WTC11 (cell line): Measurements from ENCODE around the gene NSMCE1. TPM values are rescaled to one million over a fixed set of nuclear protein-coding genes. Genes with fewer than 3 reads are reported as not detected.
A peak's percentile ranks its signal among the peaks of the same experiment; 100 is the strongest.

Experiments used
- ATAC-seq: fragments of 200-7000 bp; cut with Tn5 transposase; 2 replicates; pipeline ENCODE4 v1.10.0; 2021; ENCODE audit warnings: mild to moderate bottlenecking, moderate library complexity
- CTCF ChIA-PET: fragments of 300-600 bp; sonication (Branson Sonifier 250); formaldehyde crosslinking; loops from one replicate; lab custom pipeline; 2021; ENCODE audit warnings: antibody characterized with exemption; lab: Charles Lee
- POLR2A ChIA-PET: fragments of 350-600 bp; sonication (Branson Sonifier 250); formaldehyde crosslinking; loops from one replicate; lab custom pipeline; 2021; ENCODE audit warnings: antibody characterized with exemption; lab: Charles Lee
- DNase-seq: peaks from one replicate; pipeline ENCODE4 v3.0.0; 2021; ENCODE audit warnings: low spot score
- H3K27ac Mint-ChIP-seq: 2 replicates; pipeline ENCODE4 v1.8.0; 2021; ENCODE audit warnings: mixed read lengths
- H3K27me3 Mint-ChIP-seq: 2 replicates; pipeline ENCODE4 v1.8.0; 2021; ENCODE audit warnings: low read depth, mild to moderate bottlenecking, moderate library complexity, mixed read lengths
- H3K36me3 Mint-ChIP-seq: 2 replicates; pipeline ENCODE4 v1.8.0; 2021; ENCODE audit warnings: mixed read lengths
- H3K4me1 Mint-ChIP-seq: 2 replicates; pipeline ENCODE4 v1.8.0; 2022; ENCODE audit warnings: mixed read lengths
- H3K4me3 Mint-ChIP-seq: 2 replicates; pipeline ENCODE4 v1.8.0; 2021; ENCODE audit warnings: mild to moderate bottlenecking, moderate library complexity, mixed read lengths
- H3K9me3 Mint-ChIP-seq: 2 replicates; pipeline ENCODE4 v1.8.0; 2021; ENCODE audit warnings: mixed read lengths
- ETV6 ChIP-seq: sonication (generic); formaldehyde crosslinking; IDR thresholded peaks from 2 replicates; pipeline ENCODE4 v1.8.1; 2022; ENCODE audit warnings: mild to moderate bottlenecking, missing genetic modification reagents
- FOXK1 ChIP-seq: sonication (generic); formaldehyde crosslinking; IDR thresholded peaks from 2 replicates; pipeline ENCODE4 v1.8.0; 2022; ENCODE audit warnings: mild to moderate bottlenecking, moderate library complexity, missing genetic modification reagents
- GABPB1 ChIP-seq: sonication (generic); formaldehyde crosslinking; IDR thresholded peaks from 2 replicates; pipeline ENCODE4 v1.8.1; 2023; ENCODE audit warnings: mild to moderate bottlenecking, missing genetic modification reagents
- JAZF1 ChIP-seq: fragments of 250-450 bp; sonication (Bioruptor Pico); IDR thresholded peaks from 2 replicates; pipeline ENCODE4 v1.9.0; 2021; ENCODE audit warnings: moderate library complexity, mild to moderate bottlenecking, inconsistent platforms
- KAT7 ChIP-seq: sonication (generic); formaldehyde crosslinking; IDR thresholded peaks from 2 replicates; pipeline ENCODE4 v1.8.1; 2023; ENCODE audit warnings: missing genetic modification reagents, mild to moderate bottlenecking, borderline replicate concordance
- ZNF121 ChIP-seq: sonication (generic); formaldehyde crosslinking; IDR thresholded peaks from 2 replicates; pipeline ENCODE4 v1.8.0; 2023; ENCODE audit warnings: missing genetic modification reagents
- ZNF396 ChIP-seq: fragments of 250-450 bp; sonication (Bioruptor Pico); IDR thresholded peaks from 2 replicates; pipeline ENCODE4 v1.8.0; 2021; ENCODE audit warnings: mild to moderate bottlenecking, moderate library complexity, borderline replicate concordance
- ZNF423 ChIP-seq: fragments of 250-450 bp; sonication (Bioruptor Pico); IDR thresholded peaks from 2 replicates; pipeline ENCODE4 v2.1.2; 2022; ENCODE audit warnings: mild to moderate bottlenecking, moderate library complexity
- total RNA-seq: library from RNA; stranded (reverse); gene quantifications from 3 replicates; pipeline ENCODE4 v1.2.3, GENCODE V29; 2021
- TF ChIP-seq, protein P1 (sequence below): sonication (generic); formaldehyde crosslinking; IDR thresholded peaks from 2 replicates; pipeline ENCODE4 v1.8.0; 2022; ENCODE audit warnings: mild to moderate bottlenecking, missing genetic modification reagents
- TF ChIP-seq, protein P2 (sequence below): sonication (generic); formaldehyde crosslinking; IDR thresholded peaks from 2 replicates; pipeline ENCODE4 v1.8.1; 2022; ENCODE audit warnings: missing genetic modification reagents, borderline replicate concordance
- TF ChIP-seq, protein P3 (sequence below): sonication (generic); formaldehyde crosslinking; IDR thresholded peaks from 2 replicates; pipeline ENCODE4 v1.8.1; 2022; ENCODE audit warnings: mild to moderate bottlenecking, missing genetic modification reagents, moderate library complexity, borderline replicate concordance
- TF ChIP-seq, protein P4 (sequence below): sonication (generic); formaldehyde crosslinking; IDR thresholded peaks from 2 replicates; pipeline ENCODE4 v1.8.1; 2023; ENCODE audit warnings: mild to moderate bottlenecking, missing genetic modification reagents, moderate library complexity
- TF ChIP-seq, protein P5 (sequence below): sonication (generic); formaldehyde crosslinking; IDR thresholded peaks from 2 replicates; pipeline ENCODE4 v1.8.1; 2022; ENCODE audit warnings: low read depth, missing genetic modification reagents, borderline replicate concordance
- TF ChIP-seq, protein P6 (sequence below): sonication (generic); formaldehyde crosslinking; IDR thresholded peaks from 2 replicates; pipeline ENCODE4 v1.8.1; 2023; ENCODE audit warnings: mild to moderate bottlenecking, moderate library complexity, missing genetic modification reagents
- TF ChIP-seq, protein P7 (sequence below): fragments of 250-450 bp; sonication (Bioruptor Pico); IDR thresholded peaks from 2 replicates; pipeline ENCODE4 v1.8.0; 2021; ENCODE audit warnings: mild to moderate bottlenecking

Gene NSMCE1
- total RNA-seq, 1 experiment from 2014 or later, result 29.4 TPM

DNA sequence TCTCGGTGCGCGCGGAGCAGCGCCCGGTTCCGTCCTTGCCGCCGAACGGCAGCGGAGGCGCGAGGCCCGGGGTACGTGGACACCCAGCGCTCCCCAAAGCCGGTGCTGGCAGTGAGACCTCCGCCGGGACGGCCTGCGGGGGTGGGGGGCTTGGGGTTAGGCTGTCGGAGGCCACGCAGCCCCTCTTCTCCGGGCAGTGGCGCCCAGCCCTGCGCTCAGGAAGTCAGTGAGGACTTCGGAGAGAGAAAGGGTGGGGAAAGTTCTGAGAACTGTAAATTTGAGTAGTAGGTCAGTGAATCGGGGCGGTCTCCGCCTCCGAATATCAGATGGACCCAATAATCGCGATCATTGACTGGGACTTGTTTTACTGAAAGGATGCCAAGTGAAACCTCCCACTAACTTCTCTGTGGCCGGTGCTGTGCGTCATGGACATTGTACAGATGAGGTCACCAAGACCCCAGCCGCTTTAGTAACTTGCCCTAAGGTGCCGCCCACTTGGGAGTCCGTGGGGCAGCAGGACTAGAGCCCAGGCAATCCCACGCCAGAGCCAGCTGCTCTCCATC, 45.7 kb upstream of the NSMCE1 start (continued):
- TF ChIP-seq, protein P1, sequence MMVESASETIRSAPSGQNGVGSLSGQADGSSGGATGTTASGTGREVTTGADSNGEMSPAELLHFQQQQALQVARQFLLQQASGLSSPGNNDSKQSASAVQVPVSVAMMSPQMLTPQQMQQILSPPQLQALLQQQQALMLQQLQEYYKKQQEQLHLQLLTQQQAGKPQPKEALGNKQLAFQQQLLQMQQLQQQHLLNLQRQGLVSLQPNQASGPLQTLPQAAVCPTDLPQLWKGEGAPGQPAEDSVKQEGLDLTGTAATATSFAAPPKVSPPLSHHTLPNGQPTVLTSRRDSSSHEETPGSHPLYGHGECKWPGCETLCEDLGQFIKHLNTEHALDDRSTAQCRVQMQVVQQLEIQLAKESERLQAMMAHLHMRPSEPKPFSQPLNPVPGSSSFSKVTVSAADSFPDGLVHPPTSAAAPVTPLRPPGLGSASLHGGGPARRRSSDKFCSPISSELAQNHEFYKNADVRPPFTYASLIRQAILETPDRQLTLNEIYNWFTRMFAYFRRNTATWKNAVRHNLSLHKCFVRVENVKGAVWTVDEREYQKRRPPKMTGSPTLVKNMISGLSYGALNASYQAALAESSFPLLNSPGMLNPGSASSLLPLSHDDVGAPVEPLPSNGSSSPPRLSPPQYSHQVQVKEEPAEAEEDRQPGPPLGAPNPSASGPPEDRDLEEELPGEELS (CRISPR knock-in tag), result 0 out of 2 replicates have a peak, but pooled peaks have one; percentile 44
- TF ChIP-seq, protein P2, sequence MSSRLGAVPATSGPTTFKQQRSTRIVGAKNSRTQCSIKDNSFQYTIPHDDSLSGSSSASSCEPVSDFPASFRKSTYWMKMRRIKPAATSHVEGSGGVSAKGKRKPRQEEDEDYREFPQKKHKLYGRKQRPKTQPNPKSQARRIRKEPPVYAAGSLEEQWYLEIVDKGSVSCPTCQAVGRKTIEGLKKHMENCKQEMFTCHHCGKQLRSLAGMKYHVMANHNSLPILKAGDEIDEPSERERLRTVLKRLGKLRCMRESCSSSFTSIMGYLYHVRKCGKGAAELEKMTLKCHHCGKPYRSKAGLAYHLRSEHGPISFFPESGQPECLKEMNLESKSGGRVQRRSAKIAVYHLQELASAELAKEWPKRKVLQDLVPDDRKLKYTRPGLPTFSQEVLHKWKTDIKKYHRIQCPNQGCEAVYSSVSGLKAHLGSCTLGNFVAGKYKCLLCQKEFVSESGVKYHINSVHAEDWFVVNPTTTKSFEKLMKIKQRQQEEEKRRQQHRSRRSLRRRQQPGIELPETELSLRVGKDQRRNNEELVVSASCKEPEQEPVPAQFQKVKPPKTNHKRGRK, result no peak
- TF ChIP-seq ZNF396 (CRISPR knock-in tag), result no peak
- TF ChIP-seq, protein P3, sequence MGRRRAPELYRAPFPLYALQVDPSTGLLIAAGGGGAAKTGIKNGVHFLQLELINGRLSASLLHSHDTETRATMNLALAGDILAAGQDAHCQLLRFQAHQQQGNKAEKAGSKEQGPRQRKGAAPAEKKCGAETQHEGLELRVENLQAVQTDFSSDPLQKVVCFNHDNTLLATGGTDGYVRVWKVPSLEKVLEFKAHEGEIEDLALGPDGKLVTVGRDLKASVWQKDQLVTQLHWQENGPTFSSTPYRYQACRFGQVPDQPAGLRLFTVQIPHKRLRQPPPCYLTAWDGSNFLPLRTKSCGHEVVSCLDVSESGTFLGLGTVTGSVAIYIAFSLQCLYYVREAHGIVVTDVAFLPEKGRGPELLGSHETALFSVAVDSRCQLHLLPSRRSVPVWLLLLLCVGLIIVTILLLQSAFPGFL (CRISPR knock-in tag), result 0 out of 2 replicates have a peak, but pooled peaks have one; percentile 67
- TF ChIP-seq JAZF1, result no peak
- TF ChIP-seq, all 79 proteins: peak for 5

DNA sequence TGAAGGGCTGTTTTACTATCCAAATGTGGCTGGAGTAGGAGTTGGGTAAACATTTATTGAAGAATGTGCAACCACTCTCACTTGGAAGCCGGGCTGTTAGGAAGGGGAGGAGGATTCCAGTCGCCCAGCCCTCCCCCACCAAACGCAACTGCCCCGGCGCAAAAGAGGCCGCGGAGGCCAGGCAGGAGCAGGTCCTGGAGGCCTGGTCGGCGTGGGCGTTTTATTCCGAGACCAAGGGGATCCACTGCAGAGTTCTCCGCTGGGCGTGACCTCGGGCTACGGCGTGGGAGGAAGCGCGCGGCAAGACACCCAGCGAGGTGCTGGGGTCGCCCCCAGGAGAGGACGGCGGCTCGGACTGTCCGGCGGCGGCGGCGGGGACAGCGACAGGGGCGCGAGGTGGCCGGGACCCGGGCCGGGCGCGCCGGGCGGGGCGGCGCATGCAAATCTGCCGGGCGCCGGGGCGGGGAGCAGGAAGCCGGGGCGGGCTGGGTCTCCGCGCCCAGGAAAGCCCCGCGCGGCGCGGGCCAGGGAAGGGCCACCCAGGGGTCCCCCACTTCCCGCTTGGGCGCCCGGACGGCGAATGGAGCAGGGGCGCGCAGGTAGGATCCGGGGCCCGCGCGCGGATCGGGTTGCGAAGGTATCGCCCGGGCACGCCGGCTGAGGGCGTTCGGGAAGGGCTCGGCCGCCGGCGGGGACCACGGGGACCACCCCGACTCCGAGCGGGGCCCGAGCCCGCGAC, 45.0 kb upstream of the NSMCE1 start, which contains the start of gene IL4R:
Gene IL4R, plus strand, starts transcription at position 553 of the 739 bp plus-strand sequence. CDS start 26,230 bp downstream, outside the sequence.
- peak; percentile 58 for ATAC-seq
- Mint-ChIP-seq H3K27me3 (peaks cover 3% of the 10 kb centered on the region; the same call in 1 of the 2 replicates), H3K27ac (no peak within 1 kb of the TSS), H3K9me3 (no peaks in the 10 kb centered on the region), H3K4me1 (peaks cover 28% of the 10 kb centered on the region)
- CTCF ChIA-PET, result no interaction called here
- POLR2A ChIA-PET, result no interaction called here
- peak; percentile 33; the same call in 1 of the 2 replicates for TF ChIP-seq KAT7 (CRISPR knock-in tag)
- TF ChIP-seq, protein P4, sequence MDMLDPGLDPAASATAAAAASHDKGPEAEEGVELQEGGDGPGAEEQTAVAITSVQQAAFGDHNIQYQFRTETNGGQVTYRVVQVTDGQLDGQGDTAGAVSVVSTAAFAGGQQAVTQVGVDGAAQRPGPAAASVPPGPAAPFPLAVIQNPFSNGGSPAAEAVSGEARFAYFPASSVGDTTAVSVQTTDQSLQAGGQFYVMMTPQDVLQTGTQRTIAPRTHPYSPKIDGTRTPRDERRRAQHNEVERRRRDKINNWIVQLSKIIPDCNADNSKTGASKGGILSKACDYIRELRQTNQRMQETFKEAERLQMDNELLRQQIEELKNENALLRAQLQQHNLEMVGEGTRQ (CRISPR knock-in tag), result peak; percentile 36; the same call in 1 of the 2 replicates
- TF ChIP-seq, protein P5, sequence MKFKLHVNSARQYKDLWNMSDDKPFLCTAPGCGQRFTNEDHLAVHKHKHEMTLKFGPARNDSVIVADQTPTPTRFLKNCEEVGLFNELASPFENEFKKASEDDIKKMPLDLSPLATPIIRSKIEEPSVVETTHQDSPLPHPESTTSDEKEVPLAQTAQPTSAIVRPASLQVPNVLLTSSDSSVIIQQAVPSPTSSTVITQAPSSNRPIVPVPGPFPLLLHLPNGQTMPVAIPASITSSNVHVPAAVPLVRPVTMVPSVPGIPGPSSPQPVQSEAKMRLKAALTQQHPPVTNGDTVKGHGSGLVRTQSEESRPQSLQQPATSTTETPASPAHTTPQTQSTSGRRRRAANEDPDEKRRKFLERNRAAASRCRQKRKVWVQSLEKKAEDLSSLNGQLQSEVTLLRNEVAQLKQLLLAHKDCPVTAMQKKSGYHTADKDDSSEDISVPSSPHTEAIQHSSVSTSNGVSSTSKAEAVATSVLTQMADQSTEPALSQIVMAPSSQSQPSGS, result no peak
- TF ChIP-seq GABPB1 (CRISPR knock-in tag), result peak; percentile 71
- TF ChIP-seq FOXK1 (CRISPR knock-in tag), result 0 out of 2 replicates have a peak, but pooled peaks have one; percentile 16
- peak; percentile 81 for TF ChIP-seq ZNF423
- TF ChIP-seq, protein P6, sequence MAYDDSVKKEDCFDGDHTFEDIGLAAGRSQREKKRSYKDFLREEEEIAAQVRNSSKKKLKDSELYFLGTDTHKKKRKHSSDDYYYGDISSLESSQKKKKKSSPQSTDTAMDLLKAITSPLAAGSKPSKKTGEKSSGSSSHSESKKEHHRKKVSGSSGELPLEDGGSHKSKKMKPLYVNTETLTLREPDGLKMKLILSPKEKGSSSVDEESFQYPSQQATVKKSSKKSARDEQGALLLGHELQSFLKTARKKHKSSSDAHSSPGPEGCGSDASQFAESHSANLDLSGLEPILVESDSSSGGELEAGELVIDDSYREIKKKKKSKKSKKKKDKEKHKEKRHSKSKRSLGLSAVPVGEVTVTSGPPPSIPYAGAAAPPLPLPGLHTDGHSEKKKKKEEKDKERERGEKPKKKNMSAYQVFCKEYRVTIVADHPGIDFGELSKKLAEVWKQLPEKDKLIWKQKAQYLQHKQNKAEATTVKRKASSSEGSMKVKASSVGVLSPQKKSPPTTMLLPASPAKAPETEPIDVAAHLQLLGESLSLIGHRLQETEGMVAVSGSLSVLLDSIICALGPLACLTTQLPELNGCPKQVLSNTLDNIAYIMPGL, result peak; percentile 70; the same call in 1 of the 2 replicates
- TF ChIP-seq, protein P7, sequence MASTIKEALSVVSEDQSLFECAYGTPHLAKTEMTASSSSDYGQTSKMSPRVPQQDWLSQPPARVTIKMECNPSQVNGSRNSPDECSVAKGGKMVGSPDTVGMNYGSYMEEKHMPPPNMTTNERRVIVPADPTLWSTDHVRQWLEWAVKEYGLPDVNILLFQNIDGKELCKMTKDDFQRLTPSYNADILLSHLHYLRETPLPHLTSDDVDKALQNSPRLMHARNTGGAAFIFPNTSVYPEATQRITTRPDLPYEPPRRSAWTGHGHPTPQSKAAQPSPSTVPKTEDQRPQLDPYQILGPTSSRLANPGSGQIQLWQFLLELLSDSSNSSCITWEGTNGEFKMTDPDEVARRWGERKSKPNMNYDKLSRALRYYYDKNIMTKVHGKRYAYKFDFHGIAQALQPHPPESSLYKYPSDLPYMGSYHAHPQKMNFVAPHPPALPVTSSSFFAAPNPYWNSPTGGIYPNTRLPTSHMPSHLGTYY (CRISPR knock-in tag), result no peak
- TF ChIP-seq ETV6, result 0 out of 2 replicates have a peak, but pooled peaks have one; percentile 6
- peak; percentile 26; the same call in 1 of the 2 replicates for TF ChIP-seq ZNF121 (CRISPR knock-in tag)
- TF ChIP-seq, all 79 proteins: peak for 8
- Mint-ChIP-seq H3K4me3 (peak within 1 kb of the TSS; percentile 81), H3K36me3 (no peaks in the 10 kb centered on the region)
- DNase-seq, result peak; percentile 58
